Stimulated activated CD4-positive, alpha-beta T cell treated with anti-CD3 and anti-CD28 coated beads, Interleukin-12 subunit alpha, Interleukin-12 subunit beta, amount 100 ng/mL, for 24 hours (primary cell): Measurements from ENCODE around the gene IFT57.
"Not testable (repeated sequence)": the region's sequence is repeated elsewhere in the genome, so short reads cannot be mapped to it uniquely, and the experiment has no call there.

Source experiments
- DNase-seq, 2 experiments: peaks; one replicate each; pipeline ENCODE4 v3.0.0-alpha.2; 2020; ENCODE audit warnings: low read depth in 2 of 2

IFT57 gene

GRCh38 chr3:108221911-108222852, at the start of gene IFT57:
IFT57 (minus strand) TSS chr3:108222424; CDS start chr3:108222322, 102 bp downstream.
- peak; percentile 88 to 91 for DNase-seq

DNA sequence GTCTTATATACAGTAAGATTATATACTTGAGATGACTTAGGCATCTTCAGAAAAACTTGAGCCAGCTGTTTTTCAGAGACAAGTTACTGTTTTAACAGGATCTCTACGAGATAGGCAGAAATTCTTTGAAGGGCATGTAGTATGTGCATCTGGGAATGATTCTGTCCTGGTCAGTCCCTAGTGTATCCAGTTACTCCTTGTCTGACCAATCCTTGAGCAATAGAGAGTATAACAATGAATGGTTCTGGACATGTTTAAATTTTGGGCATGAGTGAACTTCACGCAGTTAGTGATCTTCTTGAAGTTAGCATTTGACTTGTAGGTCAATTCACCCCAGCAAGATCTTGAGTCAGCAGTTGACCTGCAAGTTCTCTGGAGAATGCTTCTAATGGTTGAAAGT, 49.4 kb upstream of the IFT57 start:
- no peak for DNase-seq

GRCh38 chr3:108268235-108268634, 46.0 kb upstream of the IFT57 start:
- DNase-seq: not testable (repeated sequence)

DNA sequence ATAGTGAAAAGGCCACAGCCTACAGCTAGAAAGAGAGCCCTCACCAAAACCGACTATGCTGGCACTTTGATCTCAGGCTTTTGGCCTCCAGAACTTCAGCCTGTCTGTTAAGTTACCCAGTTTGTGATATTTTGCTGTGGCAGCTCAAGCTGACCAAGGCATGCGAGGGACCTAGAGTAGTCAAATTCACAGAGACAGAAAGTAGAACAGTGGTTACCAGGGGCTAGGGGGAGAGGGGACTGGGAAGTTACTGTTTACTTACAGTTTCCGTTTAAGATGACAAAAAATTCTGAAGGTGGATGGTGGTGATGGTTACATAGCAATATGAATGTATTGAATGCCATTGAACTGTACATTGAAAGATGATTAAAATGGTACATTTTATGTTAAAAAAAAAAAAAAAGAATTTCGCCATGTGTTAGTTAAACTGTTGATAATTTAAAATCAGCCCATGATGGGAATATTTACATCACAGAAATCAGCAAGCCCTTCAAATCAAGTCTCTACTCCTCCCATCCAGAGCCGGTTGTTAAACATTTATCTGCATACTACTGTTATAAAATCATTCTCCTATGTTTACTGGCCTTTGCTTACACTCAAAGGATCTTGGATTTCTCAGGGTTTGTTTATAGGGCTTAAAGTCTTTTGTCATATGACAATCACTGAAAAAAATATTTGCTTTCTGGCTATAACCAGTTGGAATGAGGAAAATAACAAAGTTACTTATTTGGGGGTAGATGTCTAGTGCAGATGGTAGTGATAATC, 42.5 kb upstream of the IFT57 start:
- DNase-seq: not testable (repeated sequence)

DNA sequence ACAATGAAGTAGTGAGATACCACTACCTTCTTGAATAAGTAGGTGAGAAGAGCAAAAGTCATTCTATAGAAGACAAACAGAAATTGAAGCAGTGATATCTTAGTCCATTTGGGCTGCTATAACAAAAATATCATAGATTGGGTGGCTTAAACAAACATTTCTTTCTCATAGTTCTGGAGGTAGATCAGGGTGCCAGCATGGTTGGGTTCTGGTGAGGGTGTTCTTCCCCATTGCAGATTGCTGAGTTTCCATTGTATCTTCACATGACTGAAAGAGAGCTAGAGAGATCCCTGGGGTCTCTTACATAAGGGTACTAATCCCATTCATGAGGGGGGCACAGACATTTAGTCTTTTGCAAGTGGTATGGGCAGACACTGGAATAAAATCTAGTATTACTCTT, 32.9 kb upstream of the IFT57 start:
- no peak for DNase-seq

DNA sequence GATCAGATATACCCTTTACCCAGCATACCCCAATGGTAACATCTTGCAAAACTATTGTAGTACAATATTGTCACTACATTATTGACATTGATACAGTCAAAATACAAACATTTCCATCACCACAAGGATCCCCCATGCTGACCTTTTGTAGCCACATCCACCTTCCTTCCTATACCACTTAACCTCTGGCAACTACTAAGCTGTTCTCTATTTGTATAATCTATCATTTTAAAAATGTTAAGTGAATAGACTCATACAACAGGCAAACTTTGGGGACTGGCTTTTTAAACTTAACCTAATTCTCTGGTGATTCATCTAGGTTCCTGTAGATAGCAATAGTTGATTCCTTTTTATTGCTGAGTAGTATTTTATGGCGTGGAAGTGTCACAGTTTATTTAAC, 29.6 kb upstream of the IFT57 start:
- no peak for DNase-seq

- no peak for DNase-seq
Measured at GRCh38 chr3:108251265-108251664, 29.0 kb upstream of the IFT57 start.

- no peak for DNase-seq
Measured at GRCh38 chr3:108250626-108251025, 28.4 kb upstream of the IFT57 start.

DNA sequence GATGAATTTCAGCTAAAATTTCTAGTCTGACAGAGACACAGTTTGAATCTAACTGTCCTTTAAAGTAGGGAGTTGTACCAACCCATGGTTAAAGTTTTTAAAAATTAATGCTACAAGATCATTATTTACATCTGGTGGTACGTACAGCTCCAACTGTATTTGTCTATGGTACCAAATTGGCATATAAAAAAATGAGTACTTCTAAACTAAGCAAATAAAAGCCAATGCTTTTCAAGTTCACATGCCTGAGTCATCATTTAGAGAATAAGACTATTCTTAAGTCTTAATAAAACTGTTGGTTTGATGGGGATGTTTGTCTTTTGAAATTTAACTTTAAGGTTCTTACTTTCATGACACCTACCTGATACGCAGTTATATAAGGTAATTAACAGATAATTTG, 21.0 kb upstream of the IFT57 start:
- DNase-seq: no peak

DNA sequence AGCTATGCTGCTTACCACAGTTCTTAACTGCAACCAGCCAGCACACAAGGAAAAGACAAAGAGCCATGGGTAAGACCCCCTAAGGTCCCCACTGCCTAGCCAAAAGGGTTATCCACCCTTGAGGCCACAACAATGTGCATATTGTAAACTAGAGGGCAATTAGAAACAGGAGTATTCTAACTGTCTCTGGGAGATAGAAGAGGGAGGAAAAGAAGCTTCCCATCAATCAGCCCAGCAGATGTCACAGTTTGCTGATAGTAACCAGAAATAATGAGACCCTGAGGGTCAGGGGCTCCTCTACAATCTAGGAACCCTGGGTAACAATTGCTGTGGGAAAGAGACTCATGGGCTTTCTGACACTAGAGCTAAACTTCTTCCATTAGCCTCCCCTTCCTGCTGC, 20.6 kb upstream of the IFT57 start:
- DNase-seq: no peak

- DNase-seq: no peak
Measured at GRCh38 chr3:108241721-108242120, 19.5 kb upstream of the IFT57 start.

DNA sequence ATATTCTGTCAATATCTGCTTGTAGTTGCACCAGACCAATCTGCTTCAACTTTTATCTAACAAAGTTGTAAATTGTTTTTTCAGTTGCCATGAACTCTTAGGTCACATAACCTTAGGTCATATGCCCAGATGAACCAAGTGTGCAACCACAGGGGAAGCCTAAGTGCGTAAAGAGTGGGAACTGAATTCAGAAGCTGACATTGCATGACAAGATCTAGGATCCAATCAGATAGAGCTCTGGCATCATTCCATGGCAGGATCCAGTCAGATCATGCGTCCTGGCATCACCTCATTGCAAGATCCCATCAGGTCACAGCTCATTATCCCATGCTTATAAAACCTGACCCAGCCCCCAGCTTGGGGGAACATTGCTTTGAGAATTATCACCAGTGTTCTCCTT, 18.9 kb upstream of the IFT57 start:
- no peak for DNase-seq

- no peak for DNase-seq
Measured at GRCh38 chr3:108239082-108239481, 16.9 kb upstream of the IFT57 start.

DNA sequence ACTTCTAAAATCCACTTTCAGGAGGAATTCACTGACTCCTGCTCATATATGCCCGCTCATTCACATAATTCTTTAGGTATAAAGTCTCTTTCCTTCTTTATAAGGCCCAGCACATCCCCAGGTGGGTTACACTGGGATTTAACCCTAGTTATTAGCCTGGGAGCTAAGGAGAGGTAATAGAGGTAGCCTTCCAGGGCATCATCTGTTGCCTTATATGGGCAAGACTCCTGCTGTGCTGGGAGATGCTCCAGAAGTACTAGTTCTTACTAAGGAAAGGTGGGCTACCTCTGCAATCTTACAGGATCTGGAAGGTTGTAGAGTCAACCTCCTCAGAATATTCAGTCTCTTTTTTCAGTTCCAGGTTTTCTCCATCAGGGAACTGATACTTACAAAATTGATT, 13.1 kb upstream of the IFT57 start:
- no peak for DNase-seq

DNA sequence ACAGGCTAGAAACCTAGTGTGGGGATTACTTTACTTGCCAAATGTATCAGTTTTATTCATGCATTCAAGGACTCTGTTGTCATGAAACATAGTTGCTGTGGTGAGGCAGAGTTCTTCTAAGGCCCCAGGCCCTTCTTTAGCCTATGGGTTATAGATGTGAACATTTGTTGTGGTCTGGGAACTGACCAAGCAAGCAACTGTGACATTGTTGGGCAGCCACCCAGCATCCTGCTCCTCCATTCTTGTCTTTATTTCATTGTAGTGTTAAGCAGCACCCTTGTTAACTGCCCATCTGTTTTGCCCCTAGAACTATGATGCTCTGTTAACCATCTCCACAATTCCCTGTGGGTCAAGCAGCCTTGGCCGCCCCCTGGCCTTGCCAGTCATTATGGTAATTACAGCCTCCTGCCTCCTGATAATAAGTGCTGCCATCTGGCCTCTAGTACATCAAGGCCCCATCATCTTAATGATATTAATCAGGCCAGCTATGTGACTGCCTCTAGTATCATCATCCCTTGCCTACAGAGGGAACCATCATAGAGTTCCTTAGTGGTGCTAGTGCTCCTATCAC, 12.2 kb upstream of the IFT57 start:
- DNase-seq: no peak

DNA sequence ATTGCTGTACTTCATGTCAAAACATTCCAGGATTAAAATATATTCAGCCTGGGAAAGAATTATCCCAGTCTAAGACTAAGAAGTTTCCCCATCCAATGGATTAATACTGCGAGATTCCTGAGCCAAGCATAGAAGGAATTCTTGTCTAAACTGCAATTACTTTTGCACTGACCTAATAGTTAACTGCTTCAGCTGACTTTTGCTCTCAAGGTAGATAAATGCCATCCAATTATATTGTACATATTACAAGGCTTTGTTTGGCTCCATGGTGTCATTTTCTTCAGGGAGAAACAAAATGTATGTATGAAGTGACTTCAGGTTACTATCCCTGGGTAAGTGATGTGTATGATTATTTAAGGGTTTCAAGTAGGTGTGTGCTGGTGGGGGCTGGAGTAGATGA, 6.1 kb upstream of the IFT57 start:
- DNase-seq: no peak

GRCh38 chr3:108227131-108227530, 4.9 kb upstream of the IFT57 start:
- no peak for DNase-seq

DNA sequence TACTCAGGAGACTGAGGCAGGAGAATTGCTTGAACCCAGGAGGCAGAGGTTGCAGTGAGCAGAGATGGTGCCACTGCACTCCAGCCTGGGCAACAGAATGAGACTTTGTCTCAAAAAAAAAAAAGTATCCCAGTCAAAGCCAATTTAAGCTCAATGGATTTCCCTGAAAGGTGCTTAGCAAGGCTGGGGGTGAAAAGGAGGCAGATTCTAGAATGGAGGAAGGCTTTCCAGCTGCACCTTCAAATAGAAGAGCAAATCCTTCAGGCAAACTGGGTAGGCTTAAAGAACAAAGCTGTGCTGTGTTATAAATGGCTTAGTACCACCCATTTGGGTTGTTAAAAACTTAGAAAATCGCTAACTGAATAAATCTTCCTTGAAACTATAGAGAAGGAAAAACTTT, 3.0 kb upstream of the IFT57 start:
- no peak for DNase-seq

DNA sequence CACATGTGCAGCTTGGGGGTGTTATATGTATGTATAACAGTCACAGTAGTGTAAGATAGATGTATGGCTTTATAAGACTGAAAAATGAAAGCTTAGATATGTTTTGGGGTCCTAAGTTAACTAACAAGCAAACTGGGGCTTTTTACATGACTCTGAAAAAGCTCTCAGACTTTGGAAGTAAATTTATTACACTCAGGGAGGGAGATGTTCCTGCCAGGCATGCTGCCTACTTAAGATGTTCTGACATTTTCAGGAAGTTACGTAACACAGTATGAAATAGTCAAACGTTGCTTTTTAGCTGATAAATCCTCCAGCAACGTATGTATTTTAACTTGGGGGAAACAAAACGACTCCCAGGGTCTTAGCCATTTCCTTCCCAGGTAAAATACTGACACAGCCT, 1.7 kb upstream of the IFT57 start:
- DNase-seq: no peak

DNA sequence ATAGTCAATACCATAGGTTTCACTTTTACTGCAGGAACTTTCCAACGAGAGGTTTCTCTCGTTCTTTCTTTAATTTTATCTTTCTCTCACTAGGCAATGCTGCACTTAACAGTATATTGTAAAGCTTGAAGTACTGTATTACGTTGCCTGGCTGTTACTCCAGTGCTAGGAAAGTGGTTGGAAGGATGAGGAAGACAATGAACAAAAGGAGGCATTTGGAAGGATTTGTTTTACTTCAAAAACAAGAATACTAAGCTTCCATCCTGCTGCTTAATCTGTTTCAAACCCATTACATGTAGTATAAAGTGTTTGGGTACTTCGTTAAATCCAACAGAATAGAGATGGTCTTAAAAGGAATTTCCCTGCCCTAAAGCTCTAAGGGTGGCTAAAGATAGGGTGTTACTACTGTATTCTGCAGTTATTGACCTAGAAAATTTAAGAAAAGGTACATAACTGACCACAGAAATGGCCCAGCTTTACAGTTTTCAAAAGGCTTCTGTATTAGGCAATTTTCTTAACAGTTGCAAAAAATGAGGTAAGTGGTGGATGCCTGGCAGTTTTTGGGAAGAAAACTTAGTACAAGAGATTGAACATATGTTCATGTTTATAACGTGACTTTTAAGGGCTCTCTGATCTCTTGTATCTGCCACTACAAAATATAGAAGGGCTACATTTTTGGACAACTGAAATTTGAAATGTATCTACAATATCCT, 785 bp upstream of the IFT57 start:
- no peak for DNase-seq

GRCh38 chr3:108221393-108221792, 831 bp downstream of the IFT57 start:
- no peak for DNase-seq

DNA sequence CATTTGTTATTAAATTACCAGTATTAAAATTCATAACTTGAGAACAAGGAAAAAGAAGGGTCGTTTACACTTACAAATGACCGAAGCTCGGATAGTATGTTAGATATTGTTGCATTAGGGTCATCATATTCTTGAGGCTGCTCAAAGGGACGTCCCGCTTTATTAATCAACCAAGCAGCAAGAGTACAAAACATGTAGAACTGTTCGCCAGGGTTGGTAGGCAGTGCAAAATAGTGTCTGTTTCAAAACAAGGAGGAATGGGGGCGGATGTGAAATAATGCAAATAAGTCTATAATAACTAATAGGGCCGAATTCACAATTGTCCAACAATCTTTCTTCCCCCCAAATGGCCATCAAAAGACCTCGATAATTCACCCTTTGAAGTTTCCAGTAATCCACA, 2.9 kb downstream of the IFT57 start:
- DNase-seq: no peak
